SK-N-SH (cell line): Measurements from ENCODE around the gene CMBL. TPM values are rescaled to one million over a fixed set of nuclear protein-coding genes. Genes with fewer than 3 reads are reported as not detected.

Source experiments
- CTCF ChIA-PET: fragments of 300-600, 350-600 bp; formaldehyde crosslinking; extraction: SDS; loops from one replicate; lab custom pipeline; 2021; lab: Yijun Ruan, JAX
- POLR2A ChIA-PET: fragments of 350-600 bp; sonication (Branson Sonifier 250); formaldehyde crosslinking; extraction: SDS; loops from one replicate; lab custom pipeline; 2020; ENCODE audit warnings: antibody characterized with exemption, inconsistent platforms; lab: Yijun Ruan, JAX
- DNase-seq: peaks from one replicate; pipeline ENCODE4 v3.0.0; 2012
- H2AFZ ChIP-seq: fragments of 200-600 bp; sonication (generic); 2 replicates; pipeline ENCODE4 v1.8.1; 2016; ENCODE audit warnings: antibody characterized with exemption, mild to moderate bottlenecking, low read depth
- H3F3A ChIP-seq: fragments of 200-600 bp; sonication (generic); replicated peaks from 2 replicates; pipeline ENCODE3; 2016; ENCODE audit warnings: antibody characterized with exemption, mild to moderate bottlenecking; ENCODE audit not compliant: insufficient read depth
- H3K27ac ChIP-seq, 2 experiments: fragments of 200-500 bp in 1 of 2; fragments of 200-600 bp in 1 of 2; sonication (Bioruptor generic) in 1 of 2; sonication (generic), shearing (Covaris generic) in 1 of 2; 2 replicates each; pipeline versions ENCODE4 v1.5.1 to v1.6.1; 2014 to 2016; ENCODE audit warnings: low read depth in 2 of 2, inconsistent platforms in 1 of 2, low read length in 1 of 2, mild to moderate bottlenecking in 1 of 2, mixed read lengths in 1 of 2
- H3K27me3 ChIP-seq: fragments of 200-600 bp; sonication (generic), shearing (Covaris generic); 2 replicates; pipeline ENCODE4 v1.6.1; 2016; ENCODE audit warnings: mixed run types; ENCODE audit not compliant: insufficient read depth
- H3K36me3 ChIP-seq, 2 experiments: fragments of 200-500 bp in 1 of 2; fragments of 200-600 bp in 1 of 2; sonication (Bioruptor generic) in 1 of 2; sonication (generic) in 1 of 2; replicated peaks in 1 of 2; 2 replicates each; pipeline versions ENCODE3 to v1.5.1; 2014 to 2016; ENCODE audit warnings: low read length in 1 of 2, mild to moderate bottlenecking in 1 of 2; ENCODE audit not compliant: insufficient read depth in 2 of 2, control insufficient read depth in 1 of 2
- H3K4me1 ChIP-seq, 2 experiments: fragments of 200-500 bp in 1 of 2; fragments of 200-600 bp in 1 of 2; sonication (Bioruptor generic) in 1 of 2; sonication (generic), shearing (Covaris generic) in 1 of 2; 2 replicates each; pipeline versions ENCODE4 v1.5.1 to v1.6.1; 2014 to 2016; ENCODE audit warnings: low read depth in 1 of 2, low read length in 1 of 2, mixed run types in 1 of 2; ENCODE audit not compliant: insufficient read depth in 2 of 2, control insufficient read depth in 1 of 2
- H3K4me2 ChIP-seq: fragments of 200-600 bp; sonication (generic), shearing (Covaris generic); 2 replicates; pipeline ENCODE4 v1.6.1; 2017; ENCODE audit warnings: mixed run types
- H3K4me3 ChIP-seq, 2 experiments: fragments of 200-500 bp in 1 of 2; fragments of 200-600 bp in 1 of 2; sonication (Bioruptor generic) in 1 of 2; sonication (generic), shearing (Covaris generic) in 1 of 2; 2 replicates each; pipeline versions ENCODE4 v1.5.1 to v1.8.1; 2014 to 2016; ENCODE audit warnings: low read depth in 2 of 2, inconsistent platforms in 1 of 2, low read length in 1 of 2, mild to moderate bottlenecking in 1 of 2, mixed read lengths in 1 of 2, moderate library complexity in 1 of 2
- H3K79me2 ChIP-seq: fragments of 200-600 bp; sonication (generic); 2 replicates; pipeline ENCODE4 v1.8.1; 2017; ENCODE audit warnings: mild to moderate bottlenecking; ENCODE audit not compliant: insufficient read depth
- H3K9ac ChIP-seq: fragments of 200-600 bp; sonication (generic); 2 replicates; pipeline ENCODE4 v1.6.1; 2017; ENCODE audit warnings: mixed run types
- H3K9me2 ChIP-seq: fragments of 200-600 bp; sonication (generic); 2 replicates; pipeline ENCODE4 v1.6.1; 2017; ENCODE audit warnings: mixed run types
- H3K9me3 ChIP-seq: fragments of 200-600 bp; sonication (generic); 2 replicates; pipeline ENCODE4 v1.6.1; 2017; ENCODE audit warnings: mixed run types, mild to moderate bottlenecking, moderate library complexity
- H4K20me1 ChIP-seq: fragments of 200-600 bp; sonication (generic); 2 replicates; pipeline ENCODE4 v1.6.1; 2017; ENCODE audit warnings: mild to moderate bottlenecking, mixed run types; ENCODE audit not compliant: insufficient read depth
- CHD2 ChIP-seq: fragments of 150-350 bp; IDR thresholded peaks from 2 replicates; pipeline ENCODE4 v1.6.1; 2018; ENCODE audit warnings: low read length; ENCODE audit not compliant: partially characterized antibody
- ELF1 ChIP-seq: IDR thresholded peaks from 2 replicates; pipeline ENCODE4 v1.4.0; 2012
- FOXJ3 ChIP-seq: sonication (generic); formaldehyde crosslinking; IDR thresholded peaks from 2 replicates; pipeline ENCODE4 v1.5.1; 2020; ENCODE audit warnings: mild to moderate bottlenecking, missing genetic modification reagents
- GABPA ChIP-seq: IDR thresholded peaks from 2 replicates; pipeline ENCODE4 v1.4.0; 2012; ENCODE audit warnings: low read depth, mild to moderate bottlenecking
- GATA2 ChIP-seq: sonication (generic); formaldehyde crosslinking; IDR thresholded peaks from 2 replicates; pipeline ENCODE4 v1.5.0; 2020; ENCODE audit warnings: mild to moderate bottlenecking, missing genetic modification reagents
- IRF3 ChIP-seq: fragments of 150-350 bp; IDR thresholded peaks from 2 replicates; pipeline ENCODE4 v1.6.1; 2016; ENCODE audit warnings: mild to moderate bottlenecking, low read depth, low read length
- MEF2A ChIP-seq: IDR thresholded peaks from 2 replicates; pipeline ENCODE4 v1.4.0; 2012; ENCODE audit warnings: low read depth, borderline replicate concordance
- MXI1 ChIP-seq: IDR thresholded peaks from 2 replicates; pipeline ENCODE4 v1.6.1; 2012; ENCODE audit warnings: mild to moderate bottlenecking, low read depth, low read length, improper control_type of control experiment
- NFIC ChIP-seq: IDR thresholded peaks from 2 replicates; pipeline ENCODE4 v1.4.0; 2012; ENCODE audit warnings: borderline replicate concordance
- RAD21 ChIP-seq: IDR thresholded peaks from 2 replicates; pipeline ENCODE4 v1.6.1; 2012; ENCODE audit warnings: mild to moderate bottlenecking, low read length
- RCOR1 ChIP-seq: fragments of 150-350 bp; IDR thresholded peaks from 2 replicates; pipeline ENCODE4 v1.6.1; 2017; ENCODE audit warnings: antibody characterized with exemption, low read length
- RFX5 ChIP-seq: IDR thresholded peaks from 2 replicates; pipeline ENCODE4 v1.6.1; 2012; ENCODE audit warnings: mild to moderate bottlenecking, improper control_type of control experiment, low read length
- RXRA ChIP-seq: IDR thresholded peaks from 2 replicates; pipeline ENCODE4 v1.4.0; 2012; ENCODE audit warnings: low read depth, mild to moderate bottlenecking, borderline replicate concordance
- TCF12 ChIP-seq: IDR thresholded peaks from 2 replicates; pipeline ENCODE4 v1.4.0; 2012
- TEAD4 ChIP-seq: IDR thresholded peaks from 2 replicates; pipeline ENCODE4 v1.4.0; 2012; ENCODE audit warnings: mild to moderate bottlenecking, borderline replicate concordance; ENCODE audit not compliant: insufficient read depth
- YY1 ChIP-seq: IDR thresholded peaks from 2 replicates; pipeline ENCODE4 v1.4.0; 2012; ENCODE audit warnings: low read depth, mild to moderate bottlenecking
- WGBS: methylation state at CpG from one replicate; pipeline ENCODE4 v1.1.6; 2017; ENCODE audit warnings: low lambda C conversion rate; 5-methylcytosine and 5-hydroxymethylcytosine counted together
- polyA plus RNA-seq, 3 experiments: library from polyadenylated mRNA; depleted of rRNA; stranded (reverse); fragments of >200 nt; gene quantifications; 2 replicates each; pipeline ENCODE4 v1.2.3, GENCODE V29; 2012
- TF ChIP-seq, protein P1 (sequence below): IDR thresholded peaks from 2 replicates; pipeline ENCODE4; 2012
- TF ChIP-seq, protein P2 (sequence below): IDR thresholded peaks from 2 replicates; pipeline ENCODE4 v1.4.0; 2012; ENCODE audit warnings: low read depth, borderline replicate concordance
- TF ChIP-seq, protein P3 (sequence below): IDR thresholded peaks from 2 replicates; pipeline ENCODE4 v1.6.1; 2012; ENCODE audit warnings: mild to moderate bottlenecking, low read depth, low read length, moderate library complexity

Gene CMBL
- polyA plus RNA-seq, 1 of the 3 experiments (the other 2 are of a cell fraction) = 61.0 TPM

DNA sequence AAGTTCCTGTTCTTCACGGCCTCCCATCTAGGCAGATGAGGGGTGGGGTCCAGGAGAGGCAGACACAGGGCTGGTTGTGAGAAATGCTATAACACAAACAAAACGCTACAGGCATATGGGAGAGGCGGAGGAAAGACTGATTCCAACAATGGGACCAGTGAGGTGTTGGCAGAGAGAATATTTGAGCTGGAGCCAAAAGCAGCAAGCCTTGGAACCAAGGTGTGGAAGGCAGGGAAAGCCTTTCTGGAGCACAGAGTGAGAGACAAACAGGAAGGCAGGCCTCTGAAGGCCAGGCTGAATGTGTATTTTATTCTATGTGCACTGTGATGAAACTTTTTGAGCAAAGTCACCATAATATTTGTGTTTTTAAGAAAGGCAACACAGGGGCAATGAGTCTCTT, 60.9 kb downstream of the CMBL start:
- H3K4me1 ChIP-seq = peaks cover 7 to 10% of the 10 kb centered on the region in 2 experiments; a peak in 3 of 4 replicates
- H3K36me3 ChIP-seq = peaks cover 3 to 7% of the 10 kb centered on the region in 2 experiments
- no peaks in the 10 kb centered on the region for H3K9me3 ChIP-seq
- H4K20me1 ChIP-seq = peaks cover 8% of the 10 kb centered on the region
- H3K4me2 ChIP-seq = no peak overlapping the region
- CTCF ChIA-PET = interaction anchor here (2.6 kb wide), 1 partner anchor 13 kb away, joined by 10 read pairs; no protein-coding TSS in a partner anchor
- TF ChIP-seq YY1 = no peak
- no peak for TF ChIP-seq IRF3
- H3K27me3 ChIP-seq = no peaks in the 10 kb centered on the region
- no peak overlapping the region for H2AFZ ChIP-seq
- peaks cover 4% of the 10 kb centered on the region for H3F3A ChIP-seq
- no peak for DNase-seq
- no peak overlapping the region for H3K4me3 ChIP-seq
- peaks cover 42% of the 10 kb centered on the region for H3K79me2 ChIP-seq
- 96% methylated on average over 3 of the region's 3 CpGs for WGBS
- H3K27ac ChIP-seq = no peak overlapping the region
- POLR2A ChIA-PET = no interaction called here
- H3K9me2 ChIP-seq = no peaks in the 10 kb centered on the region
- no peak overlapping the region for H3K9ac ChIP-seq

DNA sequence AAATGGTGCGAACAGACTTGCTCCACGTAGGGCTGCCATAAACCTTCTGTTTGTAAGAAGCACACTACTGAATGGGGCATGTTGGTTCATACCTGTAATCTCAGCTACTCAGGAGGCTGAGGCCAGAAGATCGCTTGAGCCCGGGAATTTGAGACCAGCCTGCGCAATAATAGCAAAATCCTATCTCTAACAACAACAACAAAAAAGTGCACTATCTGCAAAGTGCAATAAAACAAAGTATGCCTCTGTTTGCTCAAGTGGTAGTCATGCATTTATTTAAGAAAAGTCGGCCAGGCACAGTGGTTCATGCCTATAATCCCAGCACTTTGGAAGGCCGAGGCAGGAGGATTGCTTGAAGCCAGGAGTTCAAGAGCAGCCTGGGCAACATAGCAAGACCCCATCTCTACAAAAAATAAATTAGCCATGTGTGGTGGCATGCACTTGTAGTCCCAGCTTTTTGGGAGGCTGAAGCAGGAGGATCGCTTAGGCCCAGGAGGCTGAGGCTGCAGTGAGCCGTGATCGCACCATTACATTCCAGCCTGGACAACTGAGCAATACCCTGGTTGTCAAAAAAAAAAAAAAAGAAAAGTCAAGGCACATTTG, 63.3 kb downstream of the CMBL start:
- DNase-seq = no peak
- no peaks in the 10 kb centered on the region for H3K9me3 ChIP-seq
- TF ChIP-seq ELF1 = no peak
- no peak for TF ChIP-seq MEF2A
- no peak for TF ChIP-seq TCF12
- no peak for TF ChIP-seq MXI1
- TF ChIP-seq RAD21 = no peak
- TF ChIP-seq RFX5 = no peak
- no peak for TF ChIP-seq RCOR1
- no peak for TF ChIP-seq YY1
- TF ChIP-seq, protein P1, sequence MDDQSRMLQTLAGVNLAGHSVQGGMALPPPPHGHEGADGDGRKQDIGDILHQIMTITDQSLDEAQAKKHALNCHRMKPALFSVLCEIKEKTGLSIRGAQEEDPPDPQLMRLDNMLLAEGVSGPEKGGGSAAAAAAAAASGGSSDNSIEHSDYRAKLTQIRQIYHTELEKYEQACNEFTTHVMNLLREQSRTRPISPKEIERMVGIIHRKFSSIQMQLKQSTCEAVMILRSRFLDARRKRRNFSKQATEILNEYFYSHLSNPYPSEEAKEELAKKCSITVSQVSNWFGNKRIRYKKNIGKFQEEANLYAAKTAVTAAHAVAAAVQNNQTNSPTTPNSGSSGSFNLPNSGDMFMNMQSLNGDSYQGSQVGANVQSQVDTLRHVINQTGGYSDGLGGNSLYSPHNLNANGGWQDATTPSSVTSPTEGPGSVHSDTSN = no peak
- TF ChIP-seq NFIC = no peak
- TF ChIP-seq TEAD4 = no peak
- TF ChIP-seq, protein P2, sequence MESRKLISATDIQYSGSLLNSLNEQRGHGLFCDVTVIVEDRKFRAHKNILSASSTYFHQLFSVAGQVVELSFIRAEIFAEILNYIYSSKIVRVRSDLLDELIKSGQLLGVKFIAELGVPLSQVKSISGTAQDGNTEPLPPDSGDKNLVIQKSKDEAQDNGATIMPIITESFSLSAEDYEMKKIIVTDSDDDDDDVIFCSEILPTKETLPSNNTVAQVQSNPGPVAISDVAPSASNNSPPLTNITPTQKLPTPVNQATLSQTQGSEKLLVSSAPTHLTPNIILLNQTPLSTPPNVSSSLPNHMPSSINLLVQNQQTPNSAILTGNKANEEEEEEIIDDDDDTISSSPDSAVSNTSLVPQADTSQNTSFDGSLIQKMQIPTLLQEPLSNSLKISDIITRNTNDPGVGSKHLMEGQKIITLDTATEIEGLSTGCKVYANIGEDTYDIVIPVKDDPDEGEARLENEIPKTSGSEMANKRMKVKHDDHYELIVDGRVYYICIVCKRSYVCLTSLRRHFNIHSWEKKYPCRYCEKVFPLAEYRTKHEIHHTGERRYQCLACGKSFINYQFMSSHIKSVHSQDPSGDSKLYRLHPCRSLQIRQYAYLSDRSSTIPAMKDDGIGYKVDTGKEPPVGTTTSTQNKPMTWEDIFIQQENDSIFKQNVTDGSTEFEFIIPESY = no peak
- no peak for TF ChIP-seq CHD2
- no peak for TF ChIP-seq FOXJ3
- TF ChIP-seq GATA2 (CRISPR knock-in tag) = no peak
- no peak for TF ChIP-seq RXRA
- TF ChIP-seq GABPA = no peak
- TF ChIP-seq, protein P3, sequence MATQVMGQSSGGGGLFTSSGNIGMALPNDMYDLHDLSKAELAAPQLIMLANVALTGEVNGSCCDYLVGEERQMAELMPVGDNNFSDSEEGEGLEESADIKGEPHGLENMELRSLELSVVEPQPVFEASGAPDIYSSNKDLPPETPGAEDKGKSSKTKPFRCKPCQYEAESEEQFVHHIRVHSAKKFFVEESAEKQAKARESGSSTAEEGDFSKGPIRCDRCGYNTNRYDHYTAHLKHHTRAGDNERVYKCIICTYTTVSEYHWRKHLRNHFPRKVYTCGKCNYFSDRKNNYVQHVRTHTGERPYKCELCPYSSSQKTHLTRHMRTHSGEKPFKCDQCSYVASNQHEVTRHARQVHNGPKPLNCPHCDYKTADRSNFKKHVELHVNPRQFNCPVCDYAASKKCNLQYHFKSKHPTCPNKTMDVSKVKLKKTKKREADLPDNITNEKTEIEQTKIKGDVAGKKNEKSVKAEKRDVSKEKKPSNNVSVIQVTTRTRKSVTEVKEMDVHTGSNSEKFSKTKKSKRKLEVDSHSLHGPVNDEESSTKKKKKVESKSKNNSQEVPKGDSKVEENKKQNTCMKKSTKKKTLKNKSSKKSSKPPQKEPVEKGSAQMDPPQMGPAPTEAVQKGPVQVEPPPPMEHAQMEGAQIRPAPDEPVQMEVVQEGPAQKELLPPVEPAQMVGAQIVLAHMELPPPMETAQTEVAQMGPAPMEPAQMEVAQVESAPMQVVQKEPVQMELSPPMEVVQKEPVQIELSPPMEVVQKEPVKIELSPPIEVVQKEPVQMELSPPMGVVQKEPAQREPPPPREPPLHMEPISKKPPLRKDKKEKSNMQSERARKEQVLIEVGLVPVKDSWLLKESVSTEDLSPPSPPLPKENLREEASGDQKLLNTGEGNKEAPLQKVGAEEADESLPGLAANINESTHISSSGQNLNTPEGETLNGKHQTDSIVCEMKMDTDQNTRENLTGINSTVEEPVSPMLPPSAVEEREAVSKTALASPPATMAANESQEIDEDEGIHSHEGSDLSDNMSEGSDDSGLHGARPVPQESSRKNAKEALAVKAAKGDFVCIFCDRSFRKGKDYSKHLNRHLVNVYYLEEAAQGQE = no peak
- TF ChIP-seq, all 33 proteins: peak for 0
- Histone ChIP-seq H2AFZ (no peak overlapping the region), H3K9ac (no peak overlapping the region), H3K27me3 (no peaks in the 10 kb centered on the region), H3K27ac (no peak overlapping the region), H3K79me2 (peaks cover 25% of the 10 kb centered on the region), H3K36me3 (no peaks in the 10 kb centered on the region), H3K4me2 (no peak overlapping the region), H3K4me1 (peaks cover 6 to 7% of the 10 kb centered on the region in 2 experiments; a peak in 2 of 4 replicates), H3K9me2 (no peaks in the 10 kb centered on the region), H4K20me1 (no peaks in the 10 kb centered on the region), H3F3A (peaks cover 4% of the 10 kb centered on the region), H3K4me3 (no peak overlapping the region)
- ChIA-PET CTCF (no interaction called here), POLR2A (no interaction called here)
- WGBS = 97% methylated on average over 10 of the region's 10 CpGs
